Caco-2 (cell line): ENCODE results near the gene CES4A. TPM values are rescaled to one million over a fixed set of nuclear protein-coding genes. Genes with fewer than 3 reads are reported as not detected.
A peak's percentile ranks its signal among the peaks of the same experiment; 100 is the strongest.

Source experiments
- Bru-seq: library from RNA; stranded (reverse); fragments of 400-500 nt; gene quantifications from one replicate; lab custom pipeline; 2021; lab: Mats Ljungman, UMichigan
- BruChase-seq, 2 experiments: library from RNA; stranded (reverse); fragments of 400-500 nt; gene quantifications; one replicate each; lab custom pipeline; 2021; lab: Mats Ljungman, UMichigan
- BruUV-seq: library from RNA; stranded (reverse); fragments of 400-500 nt; replicated peaks from 2 replicates; lab custom pipeline; 2021; lab: Mats Ljungman, UMichigan
- CTCF ChIA-PET: fragments of 300-600 bp; sonication (Branson Sonifier 250); formaldehyde crosslinking; loops from one replicate; lab custom pipeline; 2022; ENCODE audit warnings: antibody characterized with exemption; lab: Charles Lee
- POLR2A ChIA-PET: fragments of 300-600 bp; sonication (Branson Sonifier 250); formaldehyde crosslinking; loops from one replicate; lab custom pipeline; 2022; ENCODE audit warnings: antibody characterized with exemption; lab: Charles Lee
- DNase-seq, 2 experiments: peaks; one replicate each; pipeline versions ENCODE4 v3.0.0 to v3.0.0-alpha.2; 2020 to 2022
- H3K27me3 ChIP-seq: replicated peaks from 2 replicates; pipeline ENCODE4 v1.6.0; 2011; ENCODE audit warnings: low read length; ENCODE audit not compliant: control insufficient read depth, insufficient read depth
- H3K36me3 ChIP-seq: 2 replicates; pipeline ENCODE4 v1.5.1; 2011; ENCODE audit warnings: low read length; ENCODE audit not compliant: control insufficient read depth, insufficient read depth
- H3K4me1 ChIP-seq: fragments of 250-450 bp; sonication (Bioruptor Pico); 2 replicates; pipeline ENCODE4 v1.5.1; 2020; ENCODE audit warnings: mild to moderate bottlenecking
- H3K4me3 ChIP-seq: 2 replicates; pipeline ENCODE4 v1.5.1; 2011; ENCODE audit warnings: low read depth, mild to moderate bottlenecking, control low read depth, low read length
- H3K9me3 ChIP-seq: fragments of 250-450 bp; sonication (Bioruptor Pico); 2 replicates; pipeline ENCODE4 v1.5.1; 2020; ENCODE audit warnings: mild to moderate bottlenecking, moderate library complexity
- H3K27ac Mint-ChIP-seq: one replicate; pipeline ENCODE4 v1.8.0; 2022; ENCODE audit warnings: mixed read lengths; ENCODE audit not compliant: unreplicated experiment
- H3K27me3 Mint-ChIP-seq: one replicate; pipeline ENCODE4 v1.8.0; 2022; ENCODE audit warnings: mixed read lengths; ENCODE audit not compliant: insufficient read depth, unreplicated experiment
- H3K36me3 Mint-ChIP-seq: one replicate; pipeline ENCODE4 v1.8.0; 2022; ENCODE audit warnings: mild to moderate bottlenecking, mixed read lengths; ENCODE audit not compliant: insufficient read depth, unreplicated experiment
- H3K4me1 Mint-ChIP-seq: one replicate; pipeline ENCODE4 v1.8.0; 2022; ENCODE audit warnings: low read depth, mixed read lengths; ENCODE audit not compliant: unreplicated experiment
- H3K4me3 Mint-ChIP-seq: one replicate; pipeline ENCODE4 v1.8.0; 2022; ENCODE audit warnings: mild to moderate bottlenecking, moderate library complexity, mixed read lengths; ENCODE audit not compliant: unreplicated experiment
- H3K9me3 Mint-ChIP-seq: one replicate; pipeline ENCODE4 v1.8.0; 2022; ENCODE audit warnings: mixed read lengths; ENCODE audit not compliant: unreplicated experiment
- CTCF ChIP-seq, 2 experiments: fragments of 200-600 bp in 1 of 2; IDR thresholded peaks; 1 replicate in 1 of 2; 2 replicates in 1 of 2; pipeline versions ENCODE4 v1.5.1 to v1.8.0; 2011 to 2022; ENCODE audit warnings: antibody characterized with exemption in 1 of 2, control low read depth in 1 of 2, inconsistent platforms in 1 of 2, low read depth in 1 of 2, low read length in 1 of 2, mild to moderate bottlenecking in 1 of 2, moderate library complexity in 1 of 2; ENCODE audit not compliant: insufficient read depth in 1 of 2, severe bottlenecking in 1 of 2, unreplicated experiment in 1 of 2
- intact Hi-C: fragments of 100-400 bp; cut with micrococcal nuclease; formaldehyde crosslinking; loops from one replicate; pipeline ENCODE4 v1.10.0; 2022; ENCODE audit not compliant: unreplicated experiment
- long read RNA-seq: library from polyadenylated mRNA; stranded (forward); transcript quantifications from one replicate; pipeline ENCODE4 v2.0.0, GENCODE V29; 2022
- total RNA-seq: library from RNA; stranded (reverse); gene quantifications from 2 replicates; pipeline ENCODE4 v1.2.3, GENCODE V29; 2022

Gene CES4A
- not detected in 2 replicates for total RNA-seq
- Bru-seq, nascent RNA = not detected
- BruChase-seq, experiment 1, labeled RNA remaining after a 2-hour chase = percentile 4 among the genes with signal in this experiment
- not detected for BruChase-seq, experiment 2, labeled RNA remaining after a 6-hour chase
- long read RNA-seq = 0 reads

GRCh38 chr16:66988197-66988788 lies at the start of gene CES4A:
Gene CES4A, plus strand, starts transcription at chr16:66988589. Its CDS starts 184 bp downstream, at chr16:66988773.
- H3K27me3 Mint-ChIP-seq = no peaks in the 10 kb centered on the region
- H3K27ac Mint-ChIP-seq = no peak within 1 kb of the TSS
- H3K4me3 Mint-ChIP-seq = no peak within 1 kb of the TSS
- POLR2A ChIA-PET = no interaction called here
- Histone ChIP-seq H3K36me3 (no peaks in the 10 kb centered on the region), H3K4me1 (peaks cover 6% of the 10 kb centered on the region; the same call in 1 of the 2 replicates), H3K27me3 (no peaks in the 10 kb centered on the region), H3K4me3 (no peak within 1 kb of the TSS), H3K9me3 (no peaks in the 10 kb centered on the region)
- no peaks in the 10 kb centered on the region for H3K9me3 Mint-ChIP-seq
- TF ChIP-seq CTCF (IDR thresholded peaks at IDR 0.05; ENCODE audit: insufficient read depth in 1 of 2, low read depth in 1 of 2, low read length in 1 of 2, severe bottlenecking in 1 of 2, unreplicated experiment in 1 of 2) = no peak
- BruUV-seq = no TSS peak
- CTCF ChIA-PET = no interaction called here
- no peaks in the 10 kb centered on the region for H3K4me1 Mint-ChIP-seq
- DNase-seq = peak in 1 of 2 experiments; percentile 38
- H3K36me3 Mint-ChIP-seq = no peaks in the 10 kb centered on the region
- intact Hi-C loops = no loop called here

GRCh38 chr16:66939366-66939765 lies 49.0 kb upstream of the CES4A start:
- Mint-ChIP-seq H3K36me3 (peaks cover 29% of the 10 kb centered on the region), H3K4me1 (peaks cover 7% of the 10 kb centered on the region), H3K27me3 (no peaks in the 10 kb centered on the region), H3K4me3 (no peak overlapping the region), H3K27ac (no peak overlapping the region), H3K9me3 (no peaks in the 10 kb centered on the region)
- no peaks in the 10 kb centered on the region for H3K27me3 ChIP-seq
- H3K36me3 ChIP-seq = peaks cover 6% of the 10 kb centered on the region
- H3K4me1 ChIP-seq = 0 out of 2 replicates have a peak, but pooled peaks cover 3% of the 10 kb centered on the region
- H3K4me3 ChIP-seq = no peak overlapping the region
- ChIA-PET POLR2A (no interaction called here), CTCF (no interaction called here)
- no peaks in the 10 kb centered on the region for H3K9me3 ChIP-seq
- no TSS peak for BruUV-seq
- intact Hi-C loops = no loop called here
- no peak for DNase-seq
- no peak for TF ChIP-seq CTCF (IDR thresholded peaks at IDR 0.05; ENCODE audit: insufficient read depth in 1 of 2, low read depth in 1 of 2, low read length in 1 of 2, severe bottlenecking in 1 of 2, unreplicated experiment in 1 of 2)

- POLR2A ChIA-PET = no interaction called here
- Histone ChIP-seq H3K4me1 (0 out of 2 replicates have a peak, but pooled peaks cover 1% of the 10 kb centered on the region), H3K36me3 (peaks cover 6% of the 10 kb centered on the region), H3K4me3 (no peak overlapping the region), H3K9me3 (no peaks in the 10 kb centered on the region), H3K27me3 (no peaks in the 10 kb centered on the region)
- H3K36me3 Mint-ChIP-seq = peaks cover 26% of the 10 kb centered on the region
- DNase-seq = no peak
- CTCF ChIA-PET = no interaction called here
- no peak for TF ChIP-seq CTCF (IDR thresholded peaks at IDR 0.05; ENCODE audit: insufficient read depth in 1 of 2, low read depth in 1 of 2, low read length in 1 of 2, severe bottlenecking in 1 of 2, unreplicated experiment in 1 of 2)
- H3K27me3 Mint-ChIP-seq = no peaks in the 10 kb centered on the region
- H3K9me3 Mint-ChIP-seq = no peaks in the 10 kb centered on the region
- BruUV-seq = no TSS peak
- peaks cover 4% of the 10 kb centered on the region for H3K4me1 Mint-ChIP-seq
- H3K4me3 Mint-ChIP-seq = no peak overlapping the region
- intact Hi-C loops = no loop called here
- H3K27ac Mint-ChIP-seq = no peak overlapping the region
Observed at GRCh38 chr16:66940236-66940635, 48.2 kb upstream of the CES4A start.
